BJ (cell line): Measurements from ENCODE around the gene RNF175. TPM values are rescaled to one million over a fixed set of nuclear protein-coding genes. Genes with fewer than 3 reads are reported as not detected.

Experiments used
- CTCF ChIA-PET: fragments of 350-600 bp; formaldehyde crosslinking; extraction: SDS; loops from one replicate; lab custom pipeline; 2021; ENCODE audit warnings: antibody characterized with exemption, inconsistent platforms; lab: Yijun Ruan, JAX
- POLR2A ChIA-PET: fragments of 300-600 bp; sonication (Branson Sonifier 250); formaldehyde crosslinking; extraction: SDS; loops from one replicate; lab custom pipeline; 2021; ENCODE audit warnings: antibody characterized with exemption; lab: Charles Lee
- DNase-seq: peaks from one replicate; pipeline ENCODE4 v3.0.0-alpha.2; 2011; ENCODE audit warnings: low read depth
- H3K27me3 ChIP-seq: 2 replicates; pipeline ENCODE4 v1.6.0; 2011; ENCODE audit warnings: low read length; ENCODE audit not compliant: control insufficient read depth, insufficient read depth
- H3K36me3 ChIP-seq: 2 replicates; pipeline ENCODE4 v1.5.1; 2011; ENCODE audit warnings: low read length; ENCODE audit not compliant: control insufficient read depth, insufficient read depth
- H3K4me3 ChIP-seq: 2 replicates; pipeline ENCODE4 v1.5.1; 2011; ENCODE audit warnings: low read depth, mild to moderate bottlenecking, control low read depth, low read length
- polyA plus RNA-seq: library from polyadenylated mRNA; depleted of rRNA; stranded (reverse); fragments of >200 nt; gene quantifications from 2 replicates; pipeline ENCODE4 v1.2.3, GENCODE V29; 2011
- TF ChIP-seq, protein P1 (sequence below): IDR thresholded peaks from 2 replicates; pipeline ENCODE4 v1.5.1; 2011; ENCODE audit warnings: low read depth, mild to moderate bottlenecking, control low read depth, inconsistent platforms, low read length, moderate library complexity; ENCODE audit not compliant: insufficient read depth

RNF175 gene
- polyA plus RNA-seq, 1 experiment, result not detected

GRCh38 chr4:153763404-153763803 is 3.6 kb upstream of the RNF175 start:
- Histone ChIP-seq H3K4me3 (no peak overlapping the region), H3K27me3 (peaks cover 10% of the 10 kb centered on the region), H3K36me3 (no peaks in the 10 kb centered on the region)
- CTCF ChIA-PET, result interaction anchor here (2.3 kb wide), 1 partner anchor 13 kb away, joined by 13 read pairs; no protein-coding TSS in a partner anchor
- POLR2A ChIA-PET, result no interaction called here
- no peak for DNase-seq
- TF ChIP-seq, protein P1, sequence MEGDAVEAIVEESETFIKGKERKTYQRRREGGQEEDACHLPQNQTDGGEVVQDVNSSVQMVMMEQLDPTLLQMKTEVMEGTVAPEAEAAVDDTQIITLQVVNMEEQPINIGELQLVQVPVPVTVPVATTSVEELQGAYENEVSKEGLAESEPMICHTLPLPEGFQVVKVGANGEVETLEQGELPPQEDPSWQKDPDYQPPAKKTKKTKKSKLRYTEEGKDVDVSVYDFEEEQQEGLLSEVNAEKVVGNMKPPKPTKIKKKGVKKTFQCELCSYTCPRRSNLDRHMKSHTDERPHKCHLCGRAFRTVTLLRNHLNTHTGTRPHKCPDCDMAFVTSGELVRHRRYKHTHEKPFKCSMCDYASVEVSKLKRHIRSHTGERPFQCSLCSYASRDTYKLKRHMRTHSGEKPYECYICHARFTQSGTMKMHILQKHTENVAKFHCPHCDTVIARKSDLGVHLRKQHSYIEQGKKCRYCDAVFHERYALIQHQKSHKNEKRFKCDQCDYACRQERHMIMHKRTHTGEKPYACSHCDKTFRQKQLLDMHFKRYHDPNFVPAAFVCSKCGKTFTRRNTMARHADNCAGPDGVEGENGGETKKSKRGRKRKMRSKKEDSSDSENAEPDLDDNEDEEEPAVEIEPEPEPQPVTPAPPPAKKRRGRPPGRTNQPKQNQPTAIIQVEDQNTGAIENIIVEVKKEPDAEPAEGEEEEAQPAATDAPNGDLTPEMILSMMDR, result 0 out of 2 replicates have a peak, but pooled peaks have one; percentile 19

DNA sequence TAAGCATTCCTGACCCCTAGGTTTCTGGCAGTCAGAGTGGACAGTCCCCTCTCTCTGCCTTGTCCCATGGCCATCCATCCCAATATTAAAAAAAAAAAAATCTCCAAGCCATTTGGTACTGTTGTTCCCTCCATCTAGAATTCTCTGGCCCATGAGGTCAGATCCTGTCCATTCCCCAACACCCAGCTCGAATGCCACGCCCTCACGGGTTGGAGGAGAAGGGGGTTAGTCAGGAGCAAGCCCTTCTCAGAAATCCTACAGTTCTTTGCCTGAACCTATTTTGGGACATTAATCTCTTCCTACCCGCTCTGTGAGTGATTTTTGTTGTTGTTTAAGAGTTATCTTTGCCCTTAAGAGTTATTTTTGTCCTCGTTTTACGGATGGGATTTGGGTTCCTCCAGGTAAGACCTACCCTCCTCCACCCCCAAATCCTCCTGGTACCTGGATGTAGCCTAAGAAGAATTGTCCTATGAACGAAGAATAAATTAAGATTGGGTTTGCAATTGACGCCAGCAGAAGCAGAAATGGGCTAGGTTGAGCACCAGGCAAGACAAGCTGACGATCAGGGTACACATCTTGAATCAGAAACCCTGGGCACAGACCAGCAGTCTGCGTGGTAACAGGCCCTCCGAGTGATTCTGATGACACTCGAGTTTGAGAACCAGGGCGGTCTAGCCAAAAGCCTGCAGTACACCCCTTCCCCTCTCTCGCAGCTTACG is 977 bp downstream of the RNF175 start:
- CTCF ChIA-PET, result interaction anchor here (1.9 kb wide), 1 partner anchor 124 kb away, joined by 8 read pairs; no protein-coding TSS in a partner anchor
- peak overlapping the region; percentile 37 for H3K4me3 ChIP-seq

GRCh38 chr4:153758136-153758535 is 1.7 kb downstream of the RNF175 start:
- CTCF ChIA-PET, result interaction anchor here (1.9 kb wide), 1 partner anchor 123 kb away, joined by 8 read pairs; no protein-coding TSS in a partner anchor
- TF ChIP-seq, protein P1, result no peak
- peaks cover 10% of the 10 kb centered on the region for H3K27me3 ChIP-seq
- POLR2A ChIA-PET, result no interaction called here
- H3K36me3 ChIP-seq, result no peaks in the 10 kb centered on the region
- DNase-seq, result no peak
- no peak overlapping the region for H3K4me3 ChIP-seq

More for the DNA sequence above, 977 bp downstream of the RNF175 start:
- POLR2A ChIA-PET, result no interaction called here
- TF ChIP-seq, protein P1, result no peak
- H3K36me3 ChIP-seq, result no peaks in the 10 kb centered on the region
- H3K27me3 ChIP-seq, result peaks cover 10% of the 10 kb centered on the region
- no peak for DNase-seq

GRCh38 chr4:153757407-153757806 is 2.4 kb downstream of the RNF175 start:
- TF ChIP-seq, protein P1, result no peak
- no peaks in the 10 kb centered on the region for H3K36me3 ChIP-seq
- CTCF ChIA-PET, result interaction anchor here (1.9 kb wide), 1 partner anchor 122 kb away, joined by 8 read pairs; no protein-coding TSS in a partner anchor
- DNase-seq, result no peak
- peaks cover 10% of the 10 kb centered on the region for H3K27me3 ChIP-seq
- H3K4me3 ChIP-seq, result no peak overlapping the region
- POLR2A ChIA-PET, result no interaction called here

GRCh38 chr4:153755186-153755585 is 4.6 kb downstream of the RNF175 start:
- ChIA-PET POLR2A (no interaction called here), CTCF (no interaction called here)
- no peaks in the 10 kb centered on the region for H3K36me3 ChIP-seq
- peaks cover 6% of the 10 kb centered on the region for H3K27me3 ChIP-seq
- TF ChIP-seq, protein P1, result no peak
- no peak for DNase-seq
- no peak overlapping the region for H3K4me3 ChIP-seq
